Liver (tissue), 3 donors: ENCODE results near the gene TTC33.

ENCODE experiments used
- CTCF ChIP-seq: fragments of 150-350 bp; IDR thresholded peaks from 2 replicates; pipeline ENCODE4 v1.5.1; 2017; ENCODE audit warnings: improper control_type of control experiment, low read depth, low read length; ENCODE audit not compliant: missing input control
- EGR1 ChIP-seq, 2 donors: IDR thresholded peaks; 2 replicates each; pipeline ENCODE4 v1.6.1; 2016 to 2018; ENCODE audit warnings: antibody characterized with exemption in 2 of 2, low read depth in 2 of 2
- RAD21 ChIP-seq, 2 donors: IDR thresholded peaks; 2 replicates each; pipeline ENCODE4 v1.6.1; 2016; ENCODE audit warnings: antibody characterized with exemption in 2 of 2, mild to moderate bottlenecking in 2 of 2
- YY1 ChIP-seq: IDR thresholded peaks from 2 replicates; pipeline ENCODE4 v1.6.1; 2016; ENCODE audit warnings: antibody characterized with exemption, mild to moderate bottlenecking
- donor health status: healthy.
- donor health status: healthy.

- TF ChIP-seq CTCF = no peak
- no peak for TF ChIP-seq RAD21 (IDR thresholded peaks at IDR 0.05)
- TF ChIP-seq YY1 = no peak
- TF ChIP-seq EGR1 (IDR thresholded peaks at IDR 0.05; ENCODE audit: low read depth in 2 of 2) = no peak
Observed at GRCh38 chr5:40607202-40607601, 148.6 kb downstream of the TTC33 start.
